UCSD-AML1 (cell line): ENCODE data around the gene PCK2.

Source experiments
- DNase-seq: peaks from one replicate; lab custom pipeline; 2025; ENCODE audit not compliant: unreplicated experiment; lab: John Stamatoyannopoulos, UW

The PCK2 gene

GRCh38 chr14:24135834-24136683 lies 41.9 kb downstream of the PCK2 start, which contains the start of gene PSME1:
Gene PSME1 (plus strand): TSS chr14:24136194. CDS start chr14:24136263, 69 bp downstream.
- DNase-seq: peak; percentile 94

- DNase-seq: no peak
Observed at GRCh38 chr14:24136684-24137528, 42.8 kb downstream of the PCK2 start.

GRCh38 chr14:24137529-24138395 lies 43.7 kb downstream of the PCK2 start:
- DNase-seq: no peak

GRCh38 chr14:24138396-24139271 lies 44.5 kb downstream of the PCK2 start:
- DNase-seq: no peak

DNA sequence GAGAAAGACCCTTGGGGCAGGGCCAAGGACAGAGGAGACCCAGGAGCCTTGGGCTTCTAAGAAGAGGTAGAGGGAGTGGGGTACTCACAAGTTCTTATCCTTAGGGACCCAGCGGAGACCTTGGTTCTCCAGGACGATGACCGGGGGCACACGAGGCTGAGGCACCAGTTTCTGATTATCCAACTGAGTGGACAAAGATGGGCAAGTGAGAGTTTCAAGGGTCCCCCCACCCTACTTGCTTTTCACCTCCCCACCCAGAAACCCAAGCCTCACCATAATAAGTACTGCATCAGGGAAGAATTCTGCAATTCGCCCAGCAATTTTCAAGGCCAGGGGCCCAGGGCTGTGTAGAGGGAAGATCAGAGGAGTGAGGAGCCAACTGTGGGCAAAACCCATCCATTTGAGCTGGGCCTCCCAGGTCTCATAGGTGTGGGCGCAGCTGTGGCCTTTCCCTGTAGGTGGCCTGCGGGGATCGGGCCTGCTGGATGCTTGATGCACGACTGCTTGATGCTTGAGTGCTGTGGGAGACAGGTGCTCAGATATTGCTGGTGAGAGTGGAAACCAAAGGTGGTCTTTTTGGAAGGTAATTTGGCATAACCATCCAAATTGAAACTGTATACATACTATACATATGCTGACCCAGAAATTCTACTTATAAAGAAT lies 45.3 kb downstream of the PCK2 start:
- DNase-seq: no peak

DNA sequence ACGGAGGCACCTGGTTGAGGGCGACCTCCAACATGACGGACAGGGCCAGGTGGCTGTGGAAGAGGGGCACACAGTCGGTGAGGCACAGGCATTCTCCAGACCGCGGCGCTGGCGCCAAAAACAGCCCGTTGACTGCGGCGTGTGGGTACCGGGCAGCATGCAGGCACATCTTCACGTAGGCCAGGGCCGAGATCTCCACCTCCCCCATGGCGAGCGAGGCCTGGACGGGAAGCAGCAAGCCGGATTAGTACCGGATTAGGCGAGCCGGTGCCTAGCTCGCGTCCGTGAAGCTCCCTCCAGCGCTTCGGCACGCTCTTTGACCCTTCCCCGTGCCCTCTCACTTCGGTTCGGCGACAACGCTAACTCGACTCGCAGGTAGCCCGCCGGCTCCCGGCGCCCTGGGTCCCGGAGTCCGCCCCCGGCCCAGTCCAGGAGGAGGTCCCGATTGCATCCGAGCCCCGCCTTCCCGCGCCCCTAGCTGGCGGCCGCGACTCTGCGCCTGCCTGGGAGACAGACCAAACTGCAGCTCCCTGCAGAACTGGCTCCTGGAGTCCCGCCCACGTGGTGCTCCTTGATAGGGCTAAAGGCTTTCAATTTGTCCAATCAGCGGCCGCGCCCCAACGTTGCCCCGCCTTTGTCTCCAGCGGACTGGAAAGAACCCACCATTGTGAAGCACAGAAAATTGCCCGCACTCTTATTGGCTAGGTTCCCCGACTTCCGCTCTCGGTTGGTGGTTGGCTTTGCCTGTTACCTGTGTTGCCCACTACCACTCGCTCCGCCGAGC lies 47.2 kb downstream of the PCK2 start, which contains the start of gene EMC9:
EMC9 (minus strand) TSS at position 495 of the 784 bp plus-strand sequence; CDS start at position 208, 287 bp downstream.
- peak; percentile 99 for DNase-seq

GRCh38 chr14:24143511-24143910 lies 49.4 kb downstream of the PCK2 start:
- no peak for DNase-seq

GRCh38 chr14:24144451-24144850 lies 50.3 kb downstream of the PCK2 start:
- no peak for DNase-seq

GRCh38 chr14:24145219-24145618 lies 51.1 kb downstream of the PCK2 start:
- DNase-seq: no peak

- no peak for DNase-seq
Observed at GRCh38 chr14:24145690-24146452, 51.8 kb downstream of the PCK2 start.

DNA sequence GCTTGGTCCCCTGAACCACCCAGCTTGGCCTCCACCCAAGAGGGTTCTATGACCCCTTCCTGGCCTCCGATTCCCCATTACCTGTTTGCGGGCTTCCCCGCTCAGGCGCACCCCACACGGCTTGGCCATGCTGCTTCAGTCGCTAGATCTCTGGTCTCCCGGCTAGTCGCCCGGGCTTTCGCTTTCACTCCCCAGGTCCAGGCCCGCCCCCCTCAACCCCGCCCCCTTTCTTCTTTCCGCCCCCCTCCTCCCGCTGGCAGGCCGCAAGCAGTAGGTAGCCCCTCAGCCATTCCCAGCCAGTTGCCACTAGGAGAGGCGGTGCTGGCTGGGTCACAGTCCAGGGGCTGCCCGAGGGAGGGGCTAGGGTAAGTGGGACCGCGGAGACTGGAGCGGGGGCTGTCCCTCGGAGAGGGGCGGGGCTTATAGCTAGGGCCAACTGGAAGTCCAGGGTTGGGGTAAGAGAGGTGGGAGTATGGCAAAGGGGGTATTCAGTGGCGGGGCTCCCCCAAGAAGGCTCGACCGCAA lies 52.4 kb downstream of the PCK2 start, which contains the start of gene PSME2:
PSME2 (minus strand) TSS at position 158 of the 525 bp plus-strand sequence; CDS start at position 129, 29 bp downstream.
- DNase-seq: peak; percentile 97

DNA sequence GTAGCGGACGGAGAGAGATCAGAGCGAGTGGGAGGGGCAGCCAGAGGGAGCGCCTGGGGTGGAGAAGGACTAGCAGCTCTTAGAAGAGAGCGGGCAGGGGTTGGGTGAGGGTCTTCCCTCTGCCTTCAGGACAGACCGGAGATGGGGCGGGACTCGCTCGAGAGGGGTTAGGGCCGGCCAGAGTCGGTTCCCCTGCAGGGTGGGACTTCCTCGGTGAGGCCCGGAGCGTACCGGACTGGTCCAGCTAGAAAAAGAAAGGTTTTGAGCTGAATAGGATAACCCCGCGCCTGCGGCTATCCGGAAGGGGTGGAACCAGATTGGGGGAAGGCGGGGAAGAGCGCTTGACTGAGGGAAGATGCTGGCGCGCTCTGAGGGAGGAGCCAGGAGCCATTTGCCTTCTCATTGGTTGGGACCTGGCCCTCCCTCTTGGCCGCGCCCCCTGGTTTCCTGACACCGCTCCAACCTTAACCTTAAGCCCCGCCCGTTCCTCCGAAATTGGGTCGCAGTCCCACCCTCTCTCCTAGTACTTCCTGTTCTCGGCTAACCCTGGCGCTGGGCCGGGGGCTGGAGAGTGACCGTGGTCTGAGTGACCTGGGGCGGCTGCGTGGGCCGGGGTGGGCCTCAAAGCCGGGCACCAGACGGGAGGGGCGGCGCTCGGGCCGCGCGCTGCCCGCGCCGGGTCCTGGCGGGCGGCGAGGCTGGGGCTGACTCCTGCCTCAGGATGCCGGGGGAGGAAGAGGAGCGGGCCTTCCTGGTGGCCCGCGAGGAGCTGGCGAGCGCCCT lies 53.1 kb downstream of the PCK2 start, which contains the start of gene RNF31:
RNF31 (plus strand) TSS at position 521 of the 783 bp plus-strand sequence; CDS start at position 722, 201 bp downstream.
- DNase-seq: peak; percentile 98

DNA sequence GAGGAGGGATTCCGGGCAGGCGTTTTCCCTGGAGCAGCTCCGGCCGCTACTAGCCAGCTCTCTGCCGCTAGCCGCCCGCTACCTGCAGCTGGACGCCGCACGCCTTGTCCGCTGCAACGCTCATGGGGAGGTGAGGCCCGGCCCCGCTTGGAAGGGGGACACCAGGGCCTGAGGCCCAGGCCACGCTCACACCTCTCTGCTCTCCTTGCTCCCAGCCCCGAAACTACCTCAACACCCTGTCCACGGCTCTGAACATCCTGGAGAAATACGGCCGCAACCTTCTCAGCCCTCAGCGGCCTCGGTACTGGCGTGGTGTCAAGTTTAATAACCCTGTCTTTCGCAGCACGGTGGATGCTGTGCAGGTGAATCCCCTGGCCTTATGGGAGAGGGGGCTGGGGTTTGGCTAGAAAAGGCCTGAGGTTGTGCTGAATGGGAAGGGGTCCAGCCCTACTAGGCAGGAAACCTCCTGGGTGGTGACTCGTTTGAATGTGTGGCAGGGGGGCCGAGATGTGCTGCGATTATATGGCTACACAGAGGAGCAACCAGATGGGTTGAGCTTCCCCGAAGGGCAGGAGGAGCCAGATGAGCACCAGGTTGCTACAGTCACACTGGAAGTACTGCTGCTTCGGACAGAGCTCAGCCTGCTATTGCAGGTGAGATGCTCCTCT lies 53.8 kb downstream of the PCK2 start:
- DNase-seq: no peak

DNA sequence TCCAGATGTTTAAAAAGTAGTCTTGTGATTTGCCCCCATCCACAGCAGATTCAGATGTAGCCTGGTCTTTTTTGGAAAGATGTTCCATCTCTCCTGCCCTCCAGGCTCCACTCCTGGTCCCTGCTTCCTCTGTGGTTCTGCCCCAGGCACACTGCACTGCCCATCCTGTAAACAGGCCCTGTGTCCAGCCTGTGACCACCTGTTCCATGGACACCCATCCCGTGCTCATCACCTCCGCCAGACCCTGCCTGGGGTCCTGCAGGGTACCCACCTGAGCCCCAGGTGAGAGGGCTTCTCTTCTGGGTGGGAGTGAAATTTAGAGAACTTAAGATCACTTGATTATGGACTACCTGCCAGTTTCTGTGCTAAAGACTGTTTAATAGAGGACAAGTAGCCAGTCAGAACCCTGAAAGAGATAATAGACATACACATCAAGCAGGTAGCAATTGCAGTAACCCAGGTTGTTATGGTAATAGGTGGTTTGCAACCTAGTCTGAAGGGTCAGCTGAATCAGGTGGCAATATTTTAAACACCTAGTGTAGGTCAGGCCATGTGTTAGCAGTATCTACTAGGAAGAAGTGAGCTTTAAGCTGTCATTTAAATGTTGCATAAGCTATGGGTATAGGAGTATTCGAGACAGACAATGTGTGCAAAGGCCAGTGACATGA lies 55.3 kb downstream of the PCK2 start:
- no peak for DNase-seq

DNA sequence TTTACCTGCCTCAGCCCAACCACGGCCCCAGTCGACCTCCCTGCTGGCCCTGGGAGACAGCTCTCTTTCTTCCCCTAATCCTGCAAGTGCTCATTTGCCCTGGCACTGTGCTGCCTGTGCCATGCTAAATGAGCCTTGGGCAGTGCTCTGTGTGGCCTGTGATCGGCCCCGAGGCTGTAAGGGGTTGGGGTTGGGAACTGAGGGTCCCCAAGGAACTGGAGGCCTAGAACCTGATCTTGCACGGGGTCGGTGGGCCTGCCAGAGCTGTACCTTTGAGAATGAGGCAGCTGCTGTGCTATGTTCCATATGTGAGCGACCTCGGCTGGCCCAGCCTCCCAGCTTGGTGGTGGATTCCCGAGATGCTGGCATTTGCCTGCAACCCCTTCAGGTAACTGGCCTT lies 56.0 kb downstream of the PCK2 start:
- no peak for DNase-seq
